Measurements from ENCODE around the gene POLR2E. TPM values are rescaled to one million over a fixed set of nuclear protein-coding genes. Genes with fewer than 3 reads are reported as not detected.

POLR2E gene
- total and polyA plus RNA-seq, 9 of the 15 experiments (the other 6 are each of a cell fraction or from before 2014, with no cell fraction given): 3.4 to 413 (median 244) TPM

GRCh38 chr19:1064661-1065605, 30.2 kb downstream of the POLR2E start (continued):
- TF ChIP-seq ZNF609 (CRISPR knock-in tag; IDR thresholded peaks at IDR 0.05; ENCODE audit: borderline replicate concordance) (no peak), ASH1L (IDR thresholded peaks at IDR 0.05; ENCODE audit: borderline replicate concordance, low read depth, partially characterized antibody) (no peak), E2F6 (IDR thresholded peaks at IDR 0.05; ENCODE audit: borderline replicate concordance in 1 of 2, extremely low read depth in 1 of 2, insufficient read depth in 1 of 2, insufficient read length in 1 of 2, low read depth in 1 of 2, low read length in 1 of 2, poor library complexity in 1 of 2, severe bottlenecking in 1 of 2) (peak; percentile 76 to 93), ZBTB7A (IDR thresholded peaks at IDR 0.05; ENCODE audit: borderline replicate concordance, control insufficient read depth, low read depth, low read length) (0 out of 2 replicates have a peak, but pooled peaks have one; percentile 40), PHB2 (IDR thresholded peaks at IDR 0.05; ENCODE audit: low read depth) (no peak), RREB1 (CRISPR knock-in tag; IDR thresholded peaks at IDR 0.05) (no peak), HMG20B (CRISPR knock-in tag; IDR thresholded peaks at IDR 0.05) (no peak), CTCF (IDR thresholded peaks at IDR 0.05 in 2 of 3, conservative IDR thresholded peaks at IDR 0.05 in 1 of 3; ENCODE audit: insufficient read depth in 2 of 3, low read depth in 1 of 3, low read length in 3 of 3) (peak; percentile 46 to 66 (median 52); a peak in 5 of 6 replicates), PCBP1 (IDR thresholded peaks at IDR 0.05; ENCODE audit: low read depth, low read length, poor library complexity, severe bottlenecking) (peak; percentile 12), GTF2E2 (tag; IDR thresholded peaks at IDR 0.05) (no peak)

All from K562 (cell line).